GM12801 (cell line): ENCODE data around the gene DCST2.

Experiments
- CTCF ChIP-seq: IDR thresholded peaks from one replicate; pipeline ENCODE4 v1.5.1; 2011; ENCODE audit warnings: control low read depth; ENCODE audit not compliant: insufficient read length; ENCODE audit errors: extremely low read depth

DCST2 gene

GRCh38 chr1:155012776-155013602 is 20.6 kb downstream of the DCST2 start:
- TF ChIP-seq CTCF: no peak

GRCh38 chr1:155012026-155012546 is 21.5 kb downstream of the DCST2 start:
- no peak for TF ChIP-seq CTCF

- no peak for TF ChIP-seq CTCF
Observed at GRCh38 chr1:155011437-155012025, 22.1 kb downstream of the DCST2 start.

- TF ChIP-seq CTCF: no peak
Observed at GRCh38 chr1:155011004-155011416, 22.6 kb downstream of the DCST2 start.

GRCh38 chr1:155010211-155010918 is 23.2 kb downstream of the DCST2 start:
- TF ChIP-seq CTCF: no peak

GRCh38 chr1:155009742-155010141 is 23.8 kb downstream of the DCST2 start:
- TF ChIP-seq CTCF: no peak

GRCh38 chr1:155009221-155009711 is 24.3 kb downstream of the DCST2 start:
- no peak for TF ChIP-seq CTCF
